Body of pancreas (tissue), 4 donors: ENCODE results near the gene CDH6.

Experiments used
- CTCF ChIP-seq, 7 experiments: fragments of 450-650 bp in 4 of 7; fragments of 200-600 bp in 3 of 7; sonication (generic) in 3 of 7; IDR thresholded peaks; one replicate each; pipeline ENCODE4 v1.5.1; 2016 to 2019; ENCODE audit warnings: antibody characterized with exemption in 7 of 7
- POLR2A ChIP-seq, 3 donors: fragments of 450-650 bp; IDR thresholded peaks; one replicate each; pipeline ENCODE4 v1.6.1; 2016; ENCODE audit warnings: antibody characterized with exemption in 3 of 3, mild to moderate bottlenecking in 2 of 3

DNA sequence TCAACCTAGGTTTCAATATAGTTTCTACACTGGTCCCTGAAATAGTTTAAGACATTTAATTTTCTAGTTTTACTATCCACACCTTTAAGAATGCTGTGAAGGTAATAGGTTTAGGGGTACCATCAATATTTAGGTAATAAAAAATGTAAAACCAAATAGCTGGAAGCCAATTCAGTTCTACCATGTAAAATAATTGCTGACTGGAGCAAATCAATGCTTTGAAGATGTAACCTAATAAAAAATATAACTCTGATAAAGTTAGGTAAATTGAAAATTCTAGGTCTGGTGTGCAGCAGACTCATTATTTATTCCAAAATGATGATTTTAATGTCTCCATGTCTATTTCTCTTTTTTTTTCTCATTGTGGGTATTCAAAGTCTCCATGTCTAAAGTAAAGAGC lies 21.8 kb downstream of the CDH6 start:
- TF ChIP-seq CTCF (IDR thresholded peaks at IDR 0.05) (no peak), POLR2A (IDR thresholded peaks at IDR 0.05) (no peak)
